A549 (cell line): Measurements from ENCODE around the gene REX1BD. TPM values are rescaled to one million over a fixed set of nuclear protein-coding genes. Genes with fewer than 3 reads are reported as not detected.

Source experiments
- ATAC-seq, 2 experiments: fragments of 200-7000 bp in 1 of 2; fragments of >200 bp in 1 of 2; cut with Nextera tagmentation in 1 of 2; cut with Tn5 transposase in 1 of 2; 3 replicates each; pipeline versions ENCODE4 v1.8.0 to v1.9.1; 2018 to 2020; ENCODE audit warnings: mild to moderate bottlenecking in 1 of 2, moderate library complexity in 1 of 2
- CTCF ChIA-PET: fragments of 300-600 bp; sonication (Branson Sonifier 250); formaldehyde crosslinking; extraction: SDS; loops from one replicate; lab custom pipeline; 2021; ENCODE audit warnings: antibody characterized with exemption, inconsistent platforms; lab: Yijun Ruan, JAX
- POLR2A ChIA-PET: fragments of 350-600 bp; formaldehyde crosslinking; extraction: SDS; loops from one replicate; lab custom pipeline; 2021; ENCODE audit warnings: antibody characterized with exemption, inconsistent platforms; lab: Yijun Ruan, JAX
- DNase-seq, 2 experiments: peaks; one replicate each; pipeline versions ENCODE4 v3.0.0 to v3.0.0-alpha.2; 2011 to 2016; ENCODE audit warnings: low read depth in 1 of 2, low spot score in 1 of 2
- FAIRE-seq: peaks from 2 replicates; lab custom pipeline; 2011; peaks lifted over from hg19 to GRCh38; lab: Jason Lieb, UNC
- H3K27ac ChIP-seq, 2 experiments: fragments of >200 bp; sonication (Bioruptor Twin); formaldehyde crosslinking; 3 replicates each; pipeline ENCODE4 v1.5.1; 2016 to 2017
- H3K4me1 ChIP-seq: fragments of >200 bp; sonication (Bioruptor Twin); formaldehyde crosslinking; 3 replicates; pipeline ENCODE4 v1.6.1; 2016
- H3K4me2 ChIP-seq: fragments of >200 bp; sonication (Bioruptor Twin); formaldehyde crosslinking; 3 replicates; pipeline ENCODE4 v1.6.1; 2016
- H3K4me3 ChIP-seq: fragments of >200 bp; sonication (Bioruptor Twin); formaldehyde crosslinking; 3 replicates; pipeline ENCODE4 v1.5.1; 2016
- H3K9me3 ChIP-seq: fragments of >200 bp; sonication (Bioruptor Twin); formaldehyde crosslinking; 3 replicates; pipeline ENCODE4 v1.6.1; 2016
- CBX8 ChIP-seq: fragments of 200-600 bp; sonication (generic); IDR thresholded peaks from 2 replicates; pipeline ENCODE4 v1.6.1; 2016
- EHF ChIP-seq: fragments of 250-450 bp; sonication (Bioruptor Pico); IDR thresholded peaks from 2 replicates; pipeline ENCODE4 v1.5.0; 2020; ENCODE audit warnings: mild to moderate bottlenecking
- EHMT2 ChIP-seq: fragments of 200-600 bp; sonication (generic); IDR thresholded peaks from 2 replicates; pipeline ENCODE4 v1.6.1; 2016; ENCODE audit warnings: antibody characterized with exemption, low read depth, mild to moderate bottlenecking, moderate library complexity
- EP300 ChIP-seq, 2 experiments: fragments of >200 bp; sonication (Bioruptor Twin); formaldehyde crosslinking; IDR thresholded peaks; 2 replicates in 1 of 2; 3 replicates in 1 of 2; pipeline ENCODE4 v1.6.1; 2016 to 2017
- ESRRA ChIP-seq: fragments of 150-350 bp; IDR thresholded peaks from 2 replicates; pipeline ENCODE4 v1.6.1; 2014; ENCODE audit warnings: mild to moderate bottlenecking, low read length, borderline replicate concordance
- GATA3 ChIP-seq: IDR thresholded peaks from 2 replicates; pipeline ENCODE4 v1.6.1; 2012; ENCODE audit warnings: borderline replicate concordance
- HEYL ChIP-seq: fragments of 250-450 bp; sonication (Bioruptor Pico); IDR thresholded peaks from 2 replicates; pipeline ENCODE4 v1.8.0; 2021; ENCODE audit warnings: mild to moderate bottlenecking, moderate library complexity
- HOXA7 ChIP-seq: fragments of 250-450 bp; sonication (Bioruptor Pico); IDR thresholded peaks from 2 replicates; pipeline ENCODE4 v1.5.0; 2020; ENCODE audit warnings: mild to moderate bottlenecking, moderate library complexity
- HOXB13 ChIP-seq: fragments of 250-450 bp; sonication (Bioruptor Pico); IDR thresholded peaks from 2 replicates; pipeline ENCODE4 v1.5.0; 2020; ENCODE audit warnings: low read depth, mild to moderate bottlenecking, moderate library complexity
- HOXB5 ChIP-seq: fragments of 250-450 bp; sonication (Bioruptor Pico); IDR thresholded peaks from 2 replicates; pipeline ENCODE4 v1.5.0; 2020; ENCODE audit warnings: mild to moderate bottlenecking, moderate library complexity
- JUNB ChIP-seq: fragments of >200 bp; sonication (Bioruptor Twin); formaldehyde crosslinking; IDR thresholded peaks from 2 replicates; pipeline ENCODE4 v1.6.1; 2016
- KDM5A ChIP-seq: fragments of 200-600 bp; sonication (generic); IDR thresholded peaks from 2 replicates; pipeline ENCODE4 v1.6.1; 2016; ENCODE audit warnings: antibody characterized with exemption, mild to moderate bottlenecking
- MAX ChIP-seq: IDR thresholded peaks from 2 replicates; pipeline ENCODE4 v1.6.1; 2012
- MAZ ChIP-seq: fragments of 150-350 bp; IDR thresholded peaks from 2 replicates; pipeline ENCODE4 v1.6.1; 2014; ENCODE audit warnings: antibody characterized with exemption, low read depth, low read length, borderline replicate concordance
- MYC ChIP-seq: IDR thresholded peaks from 2 replicates; pipeline ENCODE4 v1.6.1; 2012; ENCODE audit warnings: mild to moderate bottlenecking, inconsistent platforms, low read length, improper control_type of control experiment, borderline replicate concordance
- NFE2L2 ChIP-seq: fragments of 150-350 bp; conservative IDR thresholded peaks from 2 replicates; pipeline ENCODE4 v1.6.1; 2014; ENCODE audit warnings: low read length
- NPAS2 ChIP-seq: fragments of 250-450 bp; sonication (Bioruptor Pico); IDR thresholded peaks from 2 replicates; pipeline ENCODE4 v1.8.0; 2022; ENCODE audit warnings: mild to moderate bottlenecking, moderate library complexity, borderline replicate concordance
- NR3C1 ChIP-seq: fragments of >200 bp; sonication (Bioruptor Twin); formaldehyde crosslinking; IDR thresholded peaks from 3 replicates; pipeline ENCODE4 v1.6.1; 2017
- PHF8 ChIP-seq: fragments of 200-600 bp; sonication (generic); IDR thresholded peaks from 2 replicates; pipeline ENCODE4 v1.6.1; 2016; ENCODE audit warnings: low read depth, mild to moderate bottlenecking, antibody characterized with exemption, moderate library complexity, borderline replicate concordance
- POLR2A ChIP-seq: IDR thresholded peaks from 2 replicates; pipeline ENCODE4 v1.6.1; 2012; ENCODE audit warnings: mild to moderate bottlenecking, low read length
- RNF2 ChIP-seq: fragments of 200-600 bp; sonication (generic); IDR thresholded peaks from 2 replicates; pipeline ENCODE4 v1.6.1; 2016; ENCODE audit warnings: low read depth, mild to moderate bottlenecking, antibody characterized with exemption, moderate library complexity, borderline replicate concordance
- ZC3H11A ChIP-seq: fragments of 450-650 bp; IDR thresholded peaks from 2 replicates; pipeline ENCODE4 v1.6.1; 2014; ENCODE audit warnings: antibody characterized with exemption, mild to moderate bottlenecking
- WGBS: methylation state at CpG from one replicate; pipeline ENCODE4 v1.1.6; 2017; ENCODE audit errors: missing lambda C conversion rate; 5-methylcytosine and 5-hydroxymethylcytosine counted together
- polyA plus RNA-seq, 4 experiments: library from polyadenylated mRNA; depleted of rRNA in 3 of 4; stranded (reverse); fragments of >200 nt; fragmentation: RNase III in 1 of 4; extraction: RNeasy Plus Mini Kit Qiagen cat#74134 plus additional on column Dnase treatment in 1 of 4; gene quantifications; 2 replicates in 3 of 4; 3 replicates in 1 of 4; pipeline ENCODE4 v1.2.3, GENCODE V29; 2011 to 2017
- TF ChIP-seq, protein P1 (sequence below): fragments of 250-450 bp; sonication (Bioruptor Pico); IDR thresholded peaks from 2 replicates; pipeline ENCODE4 v1.5.0; 2021; ENCODE audit warnings: mild to moderate bottlenecking, moderate library complexity, borderline replicate concordance
- TF ChIP-seq, protein P2 (sequence below): fragments of 250-450 bp; sonication (Bioruptor Pico); IDR thresholded peaks from 2 replicates; pipeline ENCODE4 v1.5.0; 2020; ENCODE audit warnings: low read depth, mild to moderate bottlenecking, moderate library complexity

REX1BD gene
- polyA plus RNA-seq, 2 of the 4 experiments (the other 2 are of a cell fraction) = 23.1 to 47.3 TPM

DNA sequence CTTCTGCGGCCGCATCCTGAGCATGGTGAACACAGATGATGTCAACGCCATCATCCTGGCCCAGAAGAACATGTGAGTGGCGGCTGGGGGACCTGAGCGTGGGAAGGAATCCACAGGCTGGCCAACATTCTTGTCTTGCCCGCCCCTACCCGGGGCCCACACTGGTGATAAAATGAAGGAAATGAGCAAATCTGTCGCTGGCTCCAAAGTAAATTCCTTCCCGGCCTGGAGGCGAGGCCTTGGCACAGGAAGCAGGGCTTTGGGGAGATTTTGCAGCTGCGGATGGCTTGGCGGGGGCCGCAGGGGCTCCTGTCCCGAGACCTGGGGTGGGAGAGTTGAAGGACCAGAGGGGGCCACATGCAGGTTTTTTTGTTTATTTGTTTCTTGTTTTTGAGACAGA is 26.5 kb upstream of the REX1BD start:
- WGBS = 90% methylated on average over 10 of the region's 14 CpGs
- Histone ChIP-seq H3K9me3 (no peaks in the 10 kb centered on the region), H3K4me2 (no peak overlapping the region), H3K4me3 (no peak overlapping the region)
- ATAC-seq (no peak), DNase-seq (no peak), FAIRE-seq (no peak)
- TF ChIP-seq JUNB = no peak
- no peak for TF ChIP-seq PHF8
- TF ChIP-seq MAX = no peak
- TF ChIP-seq, protein P1, sequence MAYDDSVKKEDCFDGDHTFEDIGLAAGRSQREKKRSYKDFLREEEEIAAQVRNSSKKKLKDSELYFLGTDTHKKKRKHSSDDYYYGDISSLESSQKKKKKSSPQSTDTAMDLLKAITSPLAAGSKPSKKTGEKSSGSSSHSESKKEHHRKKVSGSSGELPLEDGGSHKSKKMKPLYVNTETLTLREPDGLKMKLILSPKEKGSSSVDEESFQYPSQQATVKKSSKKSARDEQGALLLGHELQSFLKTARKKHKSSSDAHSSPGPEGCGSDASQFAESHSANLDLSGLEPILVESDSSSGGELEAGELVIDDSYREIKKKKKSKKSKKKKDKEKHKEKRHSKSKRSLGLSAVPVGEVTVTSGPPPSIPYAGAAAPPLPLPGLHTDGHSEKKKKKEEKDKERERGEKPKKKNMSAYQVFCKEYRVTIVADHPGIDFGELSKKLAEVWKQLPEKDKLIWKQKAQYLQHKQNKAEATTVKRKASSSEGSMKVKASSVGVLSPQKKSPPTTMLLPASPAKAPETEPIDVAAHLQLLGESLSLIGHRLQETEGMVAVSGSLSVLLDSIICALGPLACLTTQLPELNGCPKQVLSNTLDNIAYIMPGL (CRISPR knock-in tag) = no peak
- TF ChIP-seq EHF (CRISPR knock-in tag) = no peak
- TF ChIP-seq NFE2L2 = no peak
- no peak for TF ChIP-seq ESRRA
- TF ChIP-seq HOXA7 (CRISPR knock-in tag) = no peak
- TF ChIP-seq NPAS2 (CRISPR knock-in tag) = no peak
- TF ChIP-seq, all 56 proteins: peak for 0
- Histone ChIP-seq H3K27ac (no peak overlapping the region), H3K4me1 (peaks cover 11% of the 10 kb centered on the region; the same call in 2 of the 3 replicates)
- ChIA-PET CTCF (interaction anchor here (1.0 to 1.9 kb wide), 2 partner anchors 9 to 92 kb away, joined by 3 to 7 read pairs; partner anchors contain the start of gene UBA52), POLR2A (no interaction called here)

- TF ChIP-seq EP300 (IDR thresholded peaks at IDR 0.05) (no peak), HOXB13 (no peak)
- TF ChIP-seq, protein P2, sequence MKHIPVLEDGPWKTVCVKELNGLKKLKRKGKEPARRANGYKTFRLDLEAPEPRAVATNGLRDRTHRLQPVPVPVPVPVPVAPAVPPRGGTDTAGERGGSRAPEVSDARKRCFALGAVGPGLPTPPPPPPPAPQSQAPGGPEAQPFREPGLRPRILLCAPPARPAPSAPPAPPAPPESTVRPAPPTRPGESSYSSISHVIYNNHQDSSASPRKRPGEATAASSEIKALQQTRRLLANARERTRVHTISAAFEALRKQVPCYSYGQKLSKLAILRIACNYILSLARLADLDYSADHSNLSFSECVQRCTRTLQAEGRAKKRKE (CRISPR knock-in tag) = no peak
- TF ChIP-seq, all 56 proteins: peak for 0
- no peak overlapping the region for H3K4me3 ChIP-seq
- no peak overlapping the region for H3K4me2 ChIP-seq
- POLR2A ChIA-PET = no interaction called here
- DNase-seq (no peak), FAIRE-seq (no peak), ATAC-seq (no peak)
- WGBS = 94% methylated on average over 4 of the region's 8 CpGs
- H3K27ac ChIP-seq = no peak overlapping the region
- H3K9me3 ChIP-seq = no peaks in the 10 kb centered on the region
- CTCF ChIA-PET = interaction anchor here (1.0 to 1.1 kb wide), 3 partner anchors 22 to 105 kb away, joined by 3 to 5 read pairs (median 3); no protein-coding TSS in a partner anchor
- H3K4me1 ChIP-seq = 0 out of 3 replicates have a peak, but pooled peaks cover 5% of the 10 kb centered on the region
These were observed 21.6 kb upstream of the REX1BD start for GRCh38 chr19:18566953-18567352.

DNA sequence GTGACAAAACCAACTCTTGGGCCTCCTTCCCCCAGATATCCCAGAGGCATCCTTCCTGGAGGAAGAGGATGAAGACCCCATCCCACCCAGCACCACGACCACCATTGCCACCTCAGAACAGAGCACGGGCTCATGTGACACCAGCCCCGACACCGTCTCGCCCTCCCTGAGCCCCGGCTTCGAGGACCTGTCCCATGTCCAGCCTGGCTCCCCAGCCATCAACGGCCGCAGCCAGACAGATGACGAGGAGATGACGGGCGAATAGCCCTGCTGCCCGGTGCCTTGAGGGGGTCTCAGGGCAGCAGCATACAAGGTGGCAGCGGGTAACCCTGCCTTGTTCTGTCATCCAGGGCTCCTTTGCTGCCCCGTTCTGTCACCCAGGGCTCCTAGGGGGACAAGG is 20.2 kb upstream of the REX1BD start:
- Histone ChIP-seq H3K4me1 (peaks cover 13% of the 10 kb centered on the region), H3K4me2 (no peak overlapping the region), H3K27ac (no peak overlapping the region), H3K9me3 (no peaks in the 10 kb centered on the region), H3K4me3 (no peak overlapping the region)
- no peak for FAIRE-seq
- ChIA-PET CTCF (interaction anchor here (0.6 kb wide), 1 partner anchor 246 kb away, joined by 4 read pairs; the partner anchor contains the start of gene LSM4), POLR2A (interaction anchor here (1.1 kb wide), 1 partner anchor 11 kb away, joined by 3 read pairs; no protein-coding TSS in a partner anchor)
- WGBS = 92% methylated on average over 6 of the region's 15 CpGs
- TF ChIP-seq NR3C1 = no peak
- no peak for DNase-seq
- ATAC-seq = no peak

- DNase-seq (peak; percentile 69 to 97), ATAC-seq (peak; percentile 96 to 98), FAIRE-seq (no peak)
- Histone ChIP-seq H3K4me3 (peak within 1 kb of the TSS; percentile 87), H3K4me1 (peaks cover 19% of the 10 kb centered on the region), H3K9me3 (no peaks in the 10 kb centered on the region), H3K4me2 (peak within 1 kb of the TSS; percentile 99), H3K27ac (peak within 1 kb of the TSS; percentile 86 to 95)
- ChIA-PET CTCF (interaction anchor here (0.6 to 1.6 kb wide), 8 partner anchors 10 to 279 kb away, joined by 3 to 7 read pairs (median 4); no protein-coding TSS in a partner anchor), POLR2A (interaction anchor here (0.5 to 2.8 kb wide), 8 partner anchors 8 to 292 kb away, joined by 3 to 31 read pairs (median 5); partner anchors contain the start of genes KXD1 and REX1BD)
- 0% methylated on average over 30 of the region's 75 CpGs for WGBS
- TF ChIP-seq ESRRA (no peak), KDM5A (peak; percentile 52; the same call in 1 of the 2 replicates), HEYL (CRISPR knock-in tag) (no peak), MYC (peak; percentile 96), MAZ (no peak), PHF8 (peak; percentile 76), NFE2L2 (no peak), JUNB (no peak), GATA3 (no peak), RNF2 (no peak), ZC3H11A (no peak), EP300 (IDR thresholded peaks at IDR 0.05) (no peak), HOXB13 (no peak), HOXB5 (CRISPR knock-in tag) (no peak), EHMT2 (no peak), POLR2A (peak; percentile 72), CBX8 (no peak)
- TF ChIP-seq, protein P1 (CRISPR knock-in tag) = no peak
These were observed 16.8 kb upstream of the REX1BD start, which contains the start of gene UBA52 for GRCh38 chr19:18571564-18572344. TSS of gene UBA52 (plus strand) at chr19:18571857. CDS start at chr19:18573301, 1,444 bp downstream.
